Sigmoid colon (tissue), 7 donors: ENCODE results near the gene ZFYVE19. TPM values are rescaled to one million over a fixed set of nuclear protein-coding genes. Genes with fewer than 3 reads are reported as not detected.

ENCODE experiments used
- DNase-seq: peaks from one replicate; pipeline ENCODE4 v3.0.0-alpha.2; 2019
- H3K27ac ChIP-seq, 4 donors: fragments of 200-600 bp; sonication (generic); one replicate each; pipeline ENCODE4 v1.5.1; 2016 to 2019; ENCODE audit warnings: mild to moderate bottlenecking in 1 of 4
- H3K27me3 ChIP-seq, 3 donors: fragments of 200-600 bp; sonication (generic); one replicate each; pipeline ENCODE4 v1.5.1; 2019; ENCODE audit warnings: mild to moderate bottlenecking in 1 of 3
- H3K36me3 ChIP-seq, 4 donors: fragments of 200-600 bp; sonication (generic); one replicate each; pipeline ENCODE4 v1.5.1; 2016 to 2019
- H3K4me1 ChIP-seq, 4 donors: fragments of 200-600 bp; sonication (generic); one replicate each; pipeline ENCODE4 v1.5.1; 2017 to 2019
- H3K4me3 ChIP-seq, 4 donors: fragments of 200-600 bp; sonication (generic); one replicate each; pipeline ENCODE4 v1.5.1; 2017 to 2019; ENCODE audit warnings: mild to moderate bottlenecking in 2 of 4, moderate library complexity in 1 of 4
- H3K9me3 ChIP-seq, 4 donors: fragments of 200-600 bp in 3 of 4; sonication (generic) in 3 of 4; one replicate each; pipeline versions ENCODE4 v1.5.1 to v1.6.1; 2013 to 2019
- CTCF ChIP-seq, 4 experiments: fragments of 450-650 bp in 3 of 4; fragments of 200-600 bp in 1 of 4; IDR thresholded peaks; one replicate each; pipeline ENCODE4 v1.5.1; 2016 to 2019; ENCODE audit warnings: antibody characterized with exemption in 4 of 4, mild to moderate bottlenecking in 3 of 4, moderate library complexity in 2 of 4
- EP300 ChIP-seq, 4 donors: sonication (generic); formaldehyde crosslinking; IDR thresholded peaks; one replicate each; pipeline ENCODE4 v1.6.1; 2017; ENCODE audit warnings: antibody characterized with exemption in 4 of 4
- POLR2A ChIP-seq, 2 donors: fragments of 450-650 bp; IDR thresholded peaks; one replicate each; pipeline ENCODE4 v1.6.1; 2016; ENCODE audit warnings: antibody characterized with exemption in 2 of 2, mild to moderate bottlenecking in 2 of 2, moderate library complexity in 2 of 2
- POLR2AphosphoS5 ChIP-seq, 4 donors: sonication (generic); formaldehyde crosslinking; IDR thresholded peaks; one replicate each; pipeline ENCODE4 v1.6.1; 2017; ENCODE audit warnings: antibody characterized with exemption in 4 of 4
- WGBS, 2 donors: extraction: QIAGEN DNeasy Blood & Tissue Kit; methylation state at CpG; one replicate each; pipeline ENCODE4 v1.1.7; 2013; 5-methylcytosine and 5-hydroxymethylcytosine counted together
- intact Hi-C: fragments of 100-400 bp; cut with DNase I; formaldehyde crosslinking; loops from one replicate; pipeline ENCODE4 v1.15.1; 2023
- polyA plus RNA-seq, 3 donors: library from polyadenylated mRNA; stranded (reverse); fragments of 200-250 nt; gene quantifications; one replicate each; pipeline ENCODE4 v1.2.3, GENCODE V29; 2013
- total RNA-seq, 4 donors: library from RNA; depleted of rRNA; stranded (reverse); fragments of >200 nt; gene quantifications; one replicate each; pipeline ENCODE4 v1.1.0, GENCODE V29; 2016
- donor health status: healthy with polysubstance abuse.
- donor health status: Bipolar disorder and iron deficiency.
- donor health status: healthy.

Gene ZFYVE19
- total and polyA plus RNA-seq, 7 donors, result 14.4 to 49.6 (median 28.7) TPM

- Histone ChIP-seq H3K4me1 (no peaks in the 10 kb centered on the region), H3K36me3 (no peaks in the 10 kb centered on the region), H3K9me3 (no peaks in the 10 kb centered on the region), H3K27ac (no peak overlapping the region), H3K4me3 (no peak overlapping the region), H3K27me3 (no peaks in the 10 kb centered on the region)
- TF ChIP-seq POLR2A (IDR thresholded peaks at IDR 0.05) (no peak), CTCF (IDR thresholded peaks at IDR 0.05) (no peak), POLR2AphosphoS5 (IDR thresholded peaks at IDR 0.05) (no peak), EP300 (IDR thresholded peaks at IDR 0.05) (no peak)
- WGBS, 2 donors, result 94 to 96% methylated on average over 1 of the region's 1 CpG
- intact Hi-C loops, result no loop called here
- no peak for DNase-seq
Observed at GRCh38 chr15:40836020-40836419, 29.1 kb downstream of the ZFYVE19 start.

GRCh38 chr15:40838756-40839155 is 31.9 kb downstream of the ZFYVE19 start:
- Histone ChIP-seq H3K4me3 (no peak overlapping the region), H3K9me3 (no peaks in the 10 kb centered on the region), H3K4me1 (peaks cover 0 to 7% (median 5%) of the 10 kb centered on the region in 4 donors), H3K27me3 (peaks cover 6 to 20% (median 12%) of the 10 kb centered on the region in 3 donors), H3K36me3 (no peaks in the 10 kb centered on the region), H3K27ac (no peak overlapping the region)
- TF ChIP-seq POLR2A (IDR thresholded peaks at IDR 0.05), result no peak
- no peak for TF ChIP-seq CTCF (IDR thresholded peaks at IDR 0.05)
- no peak for TF ChIP-seq EP300 (IDR thresholded peaks at IDR 0.05)
- no peak for TF ChIP-seq POLR2AphosphoS5 (IDR thresholded peaks at IDR 0.05)
- WGBS, 2 donors, result 89 to 90% methylated on average over 5 of the region's 5 CpGs
- DNase-seq, result no peak
- intact Hi-C loops, result no loop called here

DNA sequence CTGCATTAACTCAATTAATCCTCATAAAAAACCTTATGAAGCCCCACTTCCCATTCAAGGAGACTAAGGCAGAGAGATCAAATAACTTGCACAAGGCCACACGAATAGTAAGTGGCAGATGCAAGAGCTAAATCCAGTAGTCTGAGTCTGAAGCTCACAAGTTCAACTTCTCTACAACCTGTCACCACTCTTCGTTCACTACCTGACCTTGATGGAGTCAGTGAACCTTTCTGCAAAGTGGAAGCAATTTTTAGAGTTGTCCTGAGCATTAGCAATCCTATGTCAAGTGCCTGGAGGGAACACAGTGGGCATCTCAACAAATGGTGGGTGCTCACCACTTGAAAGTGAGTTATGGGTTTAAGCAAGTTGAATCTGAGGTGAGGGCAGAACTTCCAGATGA is 34.9 kb downstream of the ZFYVE19 start:
- Histone ChIP-seq H3K4me1 (peaks cover 0 to 19% (median 18%) of the 10 kb centered on the region in 4 donors), H3K27me3 (peaks cover 22 to 50% (median 35%) of the 10 kb centered on the region in 3 donors), H3K36me3 (no peaks in the 10 kb centered on the region), H3K4me3 (no peak overlapping the region), H3K9me3 (no peaks in the 10 kb centered on the region), H3K27ac (no peak overlapping the region)
- intact Hi-C loops, result no loop called here
- no peak for DNase-seq
- WGBS, 2 donors, result 89 to 94% methylated on average over 2 of the region's 2 CpGs
- TF ChIP-seq POLR2A (IDR thresholded peaks at IDR 0.05) (no peak), CTCF (IDR thresholded peaks at IDR 0.05) (no peak), EP300 (IDR thresholded peaks at IDR 0.05) (no peak), POLR2AphosphoS5 (IDR thresholded peaks at IDR 0.05) (no peak)

DNA sequence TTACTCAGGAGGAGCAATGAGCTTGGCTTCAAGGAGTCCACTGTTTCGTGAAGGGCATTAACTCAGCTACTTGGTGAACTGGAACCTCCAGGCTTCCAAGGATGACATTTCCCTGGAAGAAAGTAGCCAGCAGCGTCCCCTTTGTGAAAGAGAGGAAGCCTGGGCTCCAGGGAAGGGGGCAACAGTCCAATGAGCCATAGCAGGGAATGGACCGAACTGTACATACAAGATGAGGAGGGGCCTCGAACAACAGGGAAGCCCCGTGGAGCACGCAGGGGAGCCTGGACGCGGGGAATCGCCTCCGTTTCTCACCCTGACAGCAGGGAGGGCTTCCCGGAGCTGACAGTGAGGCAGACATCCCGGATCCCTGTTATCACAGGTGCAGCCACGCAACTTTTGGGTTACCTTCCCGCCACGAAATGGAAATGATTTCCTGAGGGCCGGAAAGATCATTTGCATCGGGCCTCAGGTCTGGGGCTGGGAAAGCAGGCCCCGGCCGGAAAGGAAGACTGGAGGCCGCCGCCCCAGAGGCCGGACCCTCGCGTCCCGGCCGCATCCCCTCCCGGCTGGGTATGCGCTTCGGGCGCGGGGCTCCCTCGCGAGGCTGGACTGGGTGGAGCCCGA is 36.5 kb downstream of the ZFYVE19 start:
- no peak for TF ChIP-seq EP300 (IDR thresholded peaks at IDR 0.05)
- TF ChIP-seq POLR2AphosphoS5 (IDR thresholded peaks at IDR 0.05), result no peak
- no peak for TF ChIP-seq POLR2A (IDR thresholded peaks at IDR 0.05)
- TF ChIP-seq CTCF (IDR thresholded peaks at IDR 0.05), result no peak
- intact Hi-C loops, result no loop called here
- Histone ChIP-seq H3K4me3 (peak overlapping the region in 3 of 4 donors; percentile 41 to 43 (median 43)), H3K27ac (peak overlapping the region in 1 of 4 donors; percentile 56), H3K9me3 (no peaks in the 10 kb centered on the region), H3K36me3 (no peaks in the 10 kb centered on the region), H3K4me1 (peaks cover 0 to 19% (median 18%) of the 10 kb centered on the region in 4 donors), H3K27me3 (peaks cover 22 to 58% (median 35%) of the 10 kb centered on the region in 3 donors)
- WGBS, 2 donors, result 6 to 26% methylated on average over 34 of the region's 34 CpGs
- DNase-seq, result no peak
